GM12865 (cell line): ENCODE measurements around the gene UNCX.

Source experiments
- DNase-seq: peaks from one replicate; pipeline ENCODE4 v3.0.0; 2010; ENCODE audit warnings: low read depth
- H3K4me3 ChIP-seq: 2 replicates; pipeline ENCODE4 v1.5.1; 2011; ENCODE audit warnings: mild to moderate bottlenecking, low read depth, low read length, control low read depth
- TF ChIP-seq, protein P1 (sequence below): IDR thresholded peaks from 2 replicates; pipeline ENCODE4 v1.5.1; 2011; ENCODE audit warnings: low read length, control low read depth, low read depth, inconsistent platforms; ENCODE audit not compliant: insufficient read depth; ENCODE audit errors: missing control alignments

The UNCX gene

GRCh38 chr7:1239803-1240516 is 7.3 kb downstream of the UNCX start:
- TF ChIP-seq, protein P1, sequence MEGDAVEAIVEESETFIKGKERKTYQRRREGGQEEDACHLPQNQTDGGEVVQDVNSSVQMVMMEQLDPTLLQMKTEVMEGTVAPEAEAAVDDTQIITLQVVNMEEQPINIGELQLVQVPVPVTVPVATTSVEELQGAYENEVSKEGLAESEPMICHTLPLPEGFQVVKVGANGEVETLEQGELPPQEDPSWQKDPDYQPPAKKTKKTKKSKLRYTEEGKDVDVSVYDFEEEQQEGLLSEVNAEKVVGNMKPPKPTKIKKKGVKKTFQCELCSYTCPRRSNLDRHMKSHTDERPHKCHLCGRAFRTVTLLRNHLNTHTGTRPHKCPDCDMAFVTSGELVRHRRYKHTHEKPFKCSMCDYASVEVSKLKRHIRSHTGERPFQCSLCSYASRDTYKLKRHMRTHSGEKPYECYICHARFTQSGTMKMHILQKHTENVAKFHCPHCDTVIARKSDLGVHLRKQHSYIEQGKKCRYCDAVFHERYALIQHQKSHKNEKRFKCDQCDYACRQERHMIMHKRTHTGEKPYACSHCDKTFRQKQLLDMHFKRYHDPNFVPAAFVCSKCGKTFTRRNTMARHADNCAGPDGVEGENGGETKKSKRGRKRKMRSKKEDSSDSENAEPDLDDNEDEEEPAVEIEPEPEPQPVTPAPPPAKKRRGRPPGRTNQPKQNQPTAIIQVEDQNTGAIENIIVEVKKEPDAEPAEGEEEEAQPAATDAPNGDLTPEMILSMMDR, result no peak
- no peak overlapping the region for H3K4me3 ChIP-seq
- no peak for DNase-seq

DNA sequence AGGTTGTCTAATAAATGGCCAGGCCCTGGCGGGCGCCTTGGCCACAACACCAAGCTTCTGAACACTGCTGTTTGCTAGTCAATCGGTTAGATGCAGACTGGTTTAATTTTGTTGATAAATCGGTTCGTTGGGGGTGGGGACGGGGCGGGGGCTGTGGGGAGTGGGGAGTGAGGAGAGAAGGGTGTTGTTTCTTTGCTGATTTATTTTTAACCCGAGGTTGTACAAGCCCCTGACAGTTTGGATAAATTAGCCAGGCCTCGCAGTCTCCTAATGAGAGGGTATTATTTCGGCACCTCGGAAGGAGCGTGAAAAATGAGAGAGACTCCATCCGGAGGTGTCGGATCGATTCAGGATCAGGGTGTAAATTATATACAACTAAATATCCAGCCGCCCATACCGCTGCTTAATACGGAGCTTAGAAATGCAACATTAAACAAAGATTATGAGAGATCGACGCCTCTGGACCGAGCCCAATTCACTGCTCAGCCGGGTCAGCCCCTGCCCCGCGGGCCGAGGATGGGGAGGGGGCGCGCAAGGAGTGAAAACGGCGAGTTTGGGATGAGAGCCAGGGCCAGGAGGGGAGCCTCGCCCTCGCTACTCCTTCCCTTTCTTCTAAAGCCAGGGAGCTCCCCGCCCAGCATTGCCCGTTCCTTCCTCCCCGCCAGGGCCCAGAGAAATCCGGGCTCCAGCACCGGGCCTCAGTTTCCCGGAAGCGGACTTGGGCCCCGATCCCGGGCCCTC is 8.0 kb downstream of the UNCX start:
- TF ChIP-seq, protein P1, result no peak
- no peak overlapping the region for H3K4me3 ChIP-seq
- no peak for DNase-seq

- no peak for DNase-seq
- TF ChIP-seq, protein P1, result no peak
- no peak overlapping the region for H3K4me3 ChIP-seq
Measured at GRCh38 chr7:1241258-1241602, 8.6 kb downstream of the UNCX start.

DNA sequence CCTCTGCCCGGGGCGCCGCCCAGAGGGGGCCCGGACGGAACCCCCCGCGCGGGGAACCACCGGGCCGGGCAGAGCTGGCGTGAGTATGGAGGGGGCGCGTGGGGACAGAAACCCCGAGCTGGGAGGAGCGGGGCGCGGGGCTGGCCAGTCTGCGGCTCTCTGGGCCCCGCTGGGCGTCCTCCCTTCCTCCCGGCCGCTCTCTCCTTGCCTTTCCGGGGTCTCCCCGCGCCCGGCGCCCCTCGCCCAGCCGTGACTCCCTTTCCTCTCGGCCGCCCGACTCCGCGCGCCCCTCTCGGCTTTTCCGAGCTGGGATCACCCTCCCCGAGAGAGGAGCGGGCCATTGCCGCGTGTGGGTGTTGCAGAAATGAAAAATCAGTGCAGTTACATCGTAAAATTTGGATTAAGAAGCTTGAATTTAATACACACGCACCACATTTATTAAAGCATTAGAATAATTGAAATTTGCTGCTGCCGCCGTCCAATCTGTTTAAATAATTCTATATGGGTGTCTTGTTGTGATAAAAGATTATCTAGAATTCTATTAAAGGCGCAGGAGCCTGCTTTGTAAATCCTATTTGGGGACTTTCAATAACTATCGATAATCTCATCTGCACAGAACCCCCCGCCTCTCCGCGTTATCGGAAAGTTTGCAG is 9.1 kb downstream of the UNCX start:
- no peak overlapping the region for H3K4me3 ChIP-seq
- DNase-seq, result no peak
- TF ChIP-seq, protein P1, result no peak

GRCh38 chr7:1242256-1242605 is 9.6 kb downstream of the UNCX start:
- no peak for DNase-seq

GRCh38 chr7:1242606-1243289 is 10.1 kb downstream of the UNCX start:
- no peak for DNase-seq
- H3K4me3 ChIP-seq, result no peak overlapping the region
- TF ChIP-seq, protein P1, result no peak

More at GRCh38 chr7:1242256-1242605, 9.6 kb downstream of the UNCX start:
- TF ChIP-seq, protein P1, result no peak
- H3K4me3 ChIP-seq, result no peak overlapping the region
